BJ (cell line): ENCODE results near the gene COMMD7. TPM values are rescaled to one million over a fixed set of nuclear protein-coding genes. Genes with fewer than 3 reads are reported as not detected.
A peak's percentile ranks its signal among the peaks of the same experiment; 100 is the strongest.

Experiments used
- CTCF ChIA-PET: fragments of 350-600 bp; formaldehyde crosslinking; extraction: SDS; loops from one replicate; lab custom pipeline; 2021; ENCODE audit warnings: antibody characterized with exemption, inconsistent platforms; lab: Yijun Ruan, JAX
- POLR2A ChIA-PET: fragments of 300-600 bp; sonication (Branson Sonifier 250); formaldehyde crosslinking; extraction: SDS; loops from one replicate; lab custom pipeline; 2021; ENCODE audit warnings: antibody characterized with exemption; lab: Charles Lee
- DNase-seq: peaks from one replicate; pipeline ENCODE4 v3.0.0-alpha.2; 2011; ENCODE audit warnings: low read depth
- H3K27me3 ChIP-seq: 2 replicates; pipeline ENCODE4 v1.6.0; 2011; ENCODE audit warnings: low read length; ENCODE audit not compliant: control insufficient read depth, insufficient read depth
- H3K36me3 ChIP-seq: 2 replicates; pipeline ENCODE4 v1.5.1; 2011; ENCODE audit warnings: low read length; ENCODE audit not compliant: control insufficient read depth, insufficient read depth
- H3K4me3 ChIP-seq: 2 replicates; pipeline ENCODE4 v1.5.1; 2011; ENCODE audit warnings: low read depth, mild to moderate bottlenecking, control low read depth, low read length
- CTCF ChIP-seq: IDR thresholded peaks from 2 replicates; pipeline ENCODE4 v1.5.1; 2011; ENCODE audit warnings: low read depth, mild to moderate bottlenecking, control low read depth, inconsistent platforms, low read length, moderate library complexity; ENCODE audit not compliant: insufficient read depth
- polyA plus RNA-seq: library from polyadenylated mRNA; depleted of rRNA; stranded (reverse); fragments of >200 nt; gene quantifications from 2 replicates; pipeline ENCODE4 v1.2.3, GENCODE V29; 2011

The COMMD7 gene
- polyA plus RNA-seq, 1 experiment, result 73.6 TPM

DNA sequence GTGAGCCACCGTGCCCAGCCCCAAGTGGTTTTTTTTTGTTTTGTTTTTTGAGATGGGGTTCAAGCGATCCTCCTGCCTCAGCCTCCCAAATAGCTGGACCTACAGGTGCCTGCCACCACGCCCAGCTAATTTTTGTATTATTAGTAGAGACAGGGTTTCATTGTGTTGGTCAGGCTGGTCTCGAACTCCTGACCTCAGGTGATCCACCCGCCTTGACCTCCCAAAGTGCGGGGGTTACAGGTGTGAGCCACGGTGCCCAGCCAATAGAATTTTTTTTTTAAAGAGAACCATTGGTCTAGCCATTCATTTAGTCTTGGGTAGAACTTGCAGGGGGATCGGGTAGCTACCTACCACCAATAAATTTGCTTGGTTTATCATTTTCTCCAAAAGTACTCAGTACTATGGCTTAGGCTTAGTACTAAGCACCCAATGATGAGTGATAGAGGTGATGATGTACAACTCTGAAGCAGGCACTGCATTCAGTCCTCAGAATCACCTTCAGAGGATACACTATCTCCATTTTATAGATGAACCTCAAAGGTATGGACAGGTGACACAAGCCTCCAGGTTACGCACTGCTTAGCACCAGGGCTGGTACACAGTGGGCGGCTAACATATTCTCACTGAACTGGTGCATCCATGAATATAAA lies 56.6 kb downstream of the COMMD7 start:
- H3K4me3 ChIP-seq, result no peak overlapping the region
- no peak for TF ChIP-seq CTCF
- no peak for DNase-seq
- H3K36me3 ChIP-seq, result peaks cover 2% of the 10 kb centered on the region
- no peaks in the 10 kb centered on the region for H3K27me3 ChIP-seq
- ChIA-PET CTCF (interaction anchor here (1.1 kb wide), 1 partner anchor 12 kb away, joined by 5 read pairs; no protein-coding TSS in a partner anchor), POLR2A (no interaction called here)

DNA sequence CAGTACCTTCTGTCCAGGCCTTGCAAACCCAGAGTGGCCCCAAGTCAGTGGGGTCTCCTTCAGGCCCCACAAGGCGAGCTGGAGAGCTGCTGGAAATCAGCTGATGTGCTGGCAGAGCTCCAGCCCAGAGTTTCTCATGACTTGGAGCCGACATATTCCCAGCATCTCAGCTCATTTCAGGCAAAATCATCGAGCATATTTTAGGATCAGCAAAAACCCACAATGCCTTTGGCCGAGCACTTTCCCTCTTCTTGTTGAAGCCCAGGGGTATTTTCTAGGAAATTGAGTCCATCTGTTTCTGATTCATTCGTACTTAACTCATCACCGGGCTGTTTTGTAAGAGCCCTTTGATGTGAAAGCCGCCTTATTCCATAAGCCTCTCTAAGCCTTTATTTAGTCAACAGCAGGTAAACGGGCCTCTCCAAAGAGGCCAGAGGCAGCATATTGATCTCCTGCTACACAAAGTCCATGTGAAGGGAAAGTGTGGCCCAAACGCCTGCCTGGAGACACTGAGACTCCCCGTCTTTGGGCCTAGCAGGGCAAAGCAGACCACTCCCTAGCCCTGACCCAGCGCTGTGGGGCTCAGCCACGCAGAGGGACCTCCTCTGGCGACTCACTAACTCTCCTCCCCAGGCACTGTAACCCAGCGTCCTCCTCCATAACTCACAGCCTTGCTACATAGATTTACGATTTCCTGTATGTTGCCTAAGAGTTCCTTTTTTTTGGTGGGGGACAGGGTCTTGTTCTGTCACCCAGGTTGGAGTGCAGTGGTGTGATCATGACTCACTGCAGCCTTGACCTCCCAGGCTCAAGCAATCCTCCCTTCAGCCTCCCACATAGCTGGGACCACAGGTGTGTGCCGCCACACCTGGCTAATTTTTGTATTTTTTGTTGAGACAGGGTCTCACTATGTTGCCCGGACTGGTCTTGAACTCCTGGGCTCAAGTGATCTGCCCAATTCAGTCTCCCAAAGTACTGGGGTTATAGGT lies 57.4 kb downstream of the COMMD7 start:
- CTCF ChIA-PET, result interaction anchor here (0.6 to 2.3 kb wide), 4 partner anchors 10 to 791 kb away, joined by 3 to 8 read pairs (median 3); partner anchors contain the start of gene COMMD7
- TF ChIP-seq CTCF, result no peak
- H3K27me3 ChIP-seq, result no peaks in the 10 kb centered on the region
- POLR2A ChIA-PET, result interaction anchor here (0.8 kb wide), 1 partner anchor 93 kb away, joined by 4 read pairs; no protein-coding TSS in a partner anchor
- DNase-seq, result peak; percentile 82
- H3K36me3 ChIP-seq, result peaks cover 2% of the 10 kb centered on the region
- no peak overlapping the region for H3K4me3 ChIP-seq

DNA sequence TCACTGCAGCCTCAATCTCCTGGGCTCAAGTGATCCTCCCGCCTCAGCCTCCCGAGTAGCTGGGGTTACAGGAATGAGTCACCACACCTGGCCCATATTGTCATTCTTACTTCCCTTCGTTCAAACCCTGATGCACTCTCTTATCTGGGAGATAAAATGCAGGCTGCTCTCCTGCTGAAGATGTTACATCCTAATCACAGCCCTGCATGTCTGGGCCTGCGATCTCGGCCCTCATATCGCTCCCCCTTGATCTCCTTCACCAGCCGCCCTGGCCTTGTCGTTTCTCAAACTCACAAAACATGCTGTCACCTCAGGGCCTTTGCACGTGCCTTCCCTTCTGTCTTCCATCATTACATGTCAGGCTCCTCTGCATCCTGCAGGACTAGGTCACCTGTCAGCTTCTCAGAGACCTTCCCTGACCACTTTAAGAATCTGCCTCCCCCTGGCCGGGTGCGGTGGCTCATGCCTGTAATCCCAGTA lies 60.7 kb downstream of the COMMD7 start:
- ChIA-PET POLR2A (no interaction called here), CTCF (interaction anchor here (4.8 kb wide), 1 partner anchor 96 kb away, joined by 33 read pairs; no protein-coding TSS in a partner anchor)
- Histone ChIP-seq H3K27me3 (no peaks in the 10 kb centered on the region), H3K36me3 (no peaks in the 10 kb centered on the region), H3K4me3 (no peak overlapping the region)
- TF ChIP-seq CTCF, result no peak
- no peak for DNase-seq

GRCh38 chr20:32681175-32682084 lies 61.8 kb downstream of the COMMD7 start:
- DNase-seq, result no peak
- Histone ChIP-seq H3K36me3 (no peaks in the 10 kb centered on the region), H3K4me3 (no peak overlapping the region), H3K27me3 (no peaks in the 10 kb centered on the region)
- no peak for TF ChIP-seq CTCF
- POLR2A ChIA-PET, result no interaction called here
- CTCF ChIA-PET, result interaction anchor here (0.6 to 4.8 kb wide), 6 partner anchors 9 to 835 kb away, joined by 3 to 33 read pairs (median 3); partner anchors contain the start of gene DNMT3B
